K562 (cell line): ENCODE results near the gene TTC31. TPM values are rescaled to one million over a fixed set of nuclear protein-coding genes. Genes with fewer than 3 reads are reported as not detected.
A peak's percentile ranks its signal among the peaks of the same experiment; 100 is the strongest.

Experiments
- AFF1 ChIP-seq, 2 experiments: fragments of 450-650 bp; IDR thresholded peaks; 2 replicates each; pipeline ENCODE4 v1.6.1; 2018; ENCODE audit warnings: mild to moderate bottlenecking in 2 of 2, low read depth in 1 of 2; ENCODE audit not compliant: partially characterized antibody in 2 of 2
- BCLAF1 ChIP-seq, 2 experiments: fragments of 450-650 bp in 1 of 2; IDR thresholded peaks; 2 replicates each; pipeline ENCODE4 v1.6.1; 2011 to 2017; ENCODE audit warnings: low read depth in 2 of 2, antibody characterized with exemption in 1 of 2, borderline replicate concordance in 1 of 2, low read length in 1 of 2, mild to moderate bottlenecking in 1 of 2, mixed read lengths in 1 of 2; ENCODE audit not compliant: control insufficient read depth in 1 of 2
- C11orf30 ChIP-seq: fragments of 450-650 bp; IDR thresholded peaks from 2 replicates; pipeline ENCODE4 v1.6.1; 2016; ENCODE audit warnings: low read depth, mild to moderate bottlenecking
- CAMTA2 ChIP-seq: fragments of 250-450 bp; sonication (Bioruptor Pico); conservative IDR thresholded peaks from 2 replicates; pipeline ENCODE4 v1.5.1; 2022
- ILF3 ChIP-seq: fragments of 450-650 bp; IDR thresholded peaks from 2 replicates; pipeline ENCODE4 v1.6.1; 2018; ENCODE audit warnings: antibody characterized with exemption, mild to moderate bottlenecking, moderate library complexity, borderline replicate concordance
- KAT7 ChIP-seq: sonication (generic); formaldehyde crosslinking; IDR thresholded peaks from 2 replicates; pipeline ENCODE4 v1.8.0; 2022; ENCODE audit warnings: missing genetic modification reagents, mild to moderate bottlenecking, borderline replicate concordance
- MNT ChIP-seq, 2 experiments: fragments of 450-650 bp; conservative IDR thresholded peaks; 2 replicates each; pipeline ENCODE4 v1.6.1; 2017; ENCODE audit warnings: mild to moderate bottlenecking in 2 of 2, moderate library complexity in 2 of 2
- PHF8 ChIP-seq: fragments of 200-600 bp; sonication (generic); IDR thresholded peaks from 2 replicates; pipeline ENCODE4 v1.6.1; 2012; ENCODE audit warnings: mixed run types, mild to moderate bottlenecking, inconsistent platforms, low read length, moderate library complexity, borderline replicate concordance
- POLR2B ChIP-seq: fragments of 450-650 bp; IDR thresholded peaks from 2 replicates; pipeline ENCODE4 v1.6.1; 2018; ENCODE audit warnings: low read depth; ENCODE audit not compliant: partially characterized antibody
- POLR2G ChIP-seq: fragments of 200-400 bp; formaldehyde crosslinking; IDR thresholded peaks from 2 replicates; pipeline ENCODE4 v1.6.1; 2017; ENCODE audit warnings: low read depth, mild to moderate bottlenecking, antibody characterized with exemption, low read length, moderate library complexity
- TAL1 ChIP-seq: fragments of 450-650 bp; IDR thresholded peaks from 2 replicates; pipeline ENCODE4 v1.6.1; 2016; ENCODE audit warnings: mild to moderate bottlenecking
- ZMIZ1 ChIP-seq, 2 experiments: fragments of 150-350 bp in 1 of 2; IDR thresholded peaks; 2 replicates each; pipeline ENCODE4 v1.6.1; 2012 to 2016; ENCODE audit warnings: low read depth in 2 of 2, low read length in 2 of 2, mild to moderate bottlenecking in 1 of 2, moderate library complexity in 1 of 2
- polyA plus RNA-seq, 8 experiments: library from polyadenylated mRNA; depleted of rRNA in 4 of 8; stranded (reverse) in 5 of 8; unstranded in 3 of 8; fragments of >200 nt; fragmentation: Nextera tagmentation in 2 of 8; fragmentation: Illumina TruSeq in 1 of 8; extraction: Ambion mirVana in 2 of 8; extraction: Trizol in 1 of 8; gene quantifications; 2 replicates each; pipeline versions ENCODE4 v1.2.1 to v1.2.3, GENCODE V29; 2011 to 2014; ENCODE audit warnings: inconsistent platforms in 1 of 8, missing spikeins in 1 of 8
- total RNA-seq, 7 experiments: library from RNA; depleted of rRNA in 6 of 7; stranded (reverse); fragments of >200 nt in 6 of 7; fragmentation: Illumina TruSeq in 2 of 7; extraction: Trizol in 2 of 7; gene quantifications; 2 replicates each; pipeline versions ENCODE4 v1.2.1 to v1.2.3, GENCODE V29; 2011 to 2021; ENCODE audit warnings: low replicate concordance in 1 of 7

Gene TTC31
- total and polyA plus RNA-seq, 9 of the 15 experiments (the other 6 are each of a cell fraction or from before 2014, with no cell fraction given): 4.7 to 30.5 (median 15.9) TPM

GRCh38 chr2:74454654-74455511, 28.0 kb upstream of the TTC31 start, which contains the start of gene INO80B (continued):
- peak; percentile 56; the same call in 1 of the 2 replicates for TF ChIP-seq PHF8
- peak; percentile 93 for TF ChIP-seq C11orf30
- TF ChIP-seq POLR2B: peak; percentile 37
- 0 out of 2 replicates have a peak, but pooled peaks have one; percentile 6 for TF ChIP-seq TAL1
- TF ChIP-seq KAT7 (CRISPR knock-in tag): peak; percentile 50; the same call in 1 of the 2 replicates
- no peak for TF ChIP-seq ILF3
- peak in 1 of 2 experiments; percentile 51; a peak in 1 of 4 replicates for TF ChIP-seq ZMIZ1 (IDR thresholded peaks at IDR 0.05; ENCODE audit: low read depth in 2 of 2, low read length in 2 of 2)
- TF ChIP-seq POLR2G: peak; percentile 60
- TF ChIP-seq BCLAF1 (IDR thresholded peaks at IDR 0.05; ENCODE audit: borderline replicate concordance in 1 of 2, control insufficient read depth in 1 of 2, low read depth in 2 of 2, low read length in 1 of 2): peak in 1 of 2 experiments; percentile 98; a peak in 2 of 4 replicates
- TF ChIP-seq CAMTA2 (CRISPR knock-in tag): no peak
- TF ChIP-seq MNT (conservative IDR thresholded peaks at IDR 0.05): peak; percentile 92 to 97
- TF ChIP-seq AFF1 (IDR thresholded peaks at IDR 0.05; ENCODE audit: low read depth in 1 of 2, partially characterized antibody in 2 of 2): no peak
